D721Med (cell line): ENCODE data around the gene ACTRT3.

Experiments used
- DNase-seq: peaks from one replicate; pipeline ENCODE4 v3.0.0; 2011; ENCODE audit warnings: low spot score; ENCODE audit not compliant: insufficient read length
- FAIRE-seq: peaks from 2 replicates; lab custom pipeline; 2011; peaks lifted over from hg19 to GRCh38; lab: Jason Lieb, UNC
- TF ChIP-seq, protein P1 (sequence below): IDR thresholded peaks from 2 replicates; pipeline ENCODE4 v1.5.1; 2012; ENCODE audit warnings: mild to moderate bottlenecking, control low read depth; ENCODE audit not compliant: insufficient read depth; ENCODE audit errors: missing control alignments

The ACTRT3 gene

DNA sequence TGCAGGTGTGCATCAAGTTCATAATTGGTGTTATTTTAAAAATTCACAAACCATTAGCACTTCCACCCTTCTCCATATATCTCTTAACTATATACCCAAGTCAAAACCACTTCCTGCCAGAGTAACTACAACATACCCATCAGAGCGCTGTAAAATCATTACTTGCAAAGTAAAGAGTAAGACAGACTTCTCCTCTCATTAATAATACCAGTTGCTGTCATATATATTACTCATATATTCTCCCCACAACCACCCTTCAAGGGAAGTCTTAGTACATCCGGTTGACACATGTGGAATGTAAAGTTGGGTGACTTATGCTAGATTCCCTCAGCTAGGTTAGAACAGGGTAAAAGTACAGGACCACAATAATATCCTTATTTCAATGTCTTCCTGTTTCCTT lies 10.1 kb downstream of the ACTRT3 start:
- FAIRE-seq (no peak), DNase-seq (no peak)
- TF ChIP-seq, protein P1, sequence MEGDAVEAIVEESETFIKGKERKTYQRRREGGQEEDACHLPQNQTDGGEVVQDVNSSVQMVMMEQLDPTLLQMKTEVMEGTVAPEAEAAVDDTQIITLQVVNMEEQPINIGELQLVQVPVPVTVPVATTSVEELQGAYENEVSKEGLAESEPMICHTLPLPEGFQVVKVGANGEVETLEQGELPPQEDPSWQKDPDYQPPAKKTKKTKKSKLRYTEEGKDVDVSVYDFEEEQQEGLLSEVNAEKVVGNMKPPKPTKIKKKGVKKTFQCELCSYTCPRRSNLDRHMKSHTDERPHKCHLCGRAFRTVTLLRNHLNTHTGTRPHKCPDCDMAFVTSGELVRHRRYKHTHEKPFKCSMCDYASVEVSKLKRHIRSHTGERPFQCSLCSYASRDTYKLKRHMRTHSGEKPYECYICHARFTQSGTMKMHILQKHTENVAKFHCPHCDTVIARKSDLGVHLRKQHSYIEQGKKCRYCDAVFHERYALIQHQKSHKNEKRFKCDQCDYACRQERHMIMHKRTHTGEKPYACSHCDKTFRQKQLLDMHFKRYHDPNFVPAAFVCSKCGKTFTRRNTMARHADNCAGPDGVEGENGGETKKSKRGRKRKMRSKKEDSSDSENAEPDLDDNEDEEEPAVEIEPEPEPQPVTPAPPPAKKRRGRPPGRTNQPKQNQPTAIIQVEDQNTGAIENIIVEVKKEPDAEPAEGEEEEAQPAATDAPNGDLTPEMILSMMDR, result no peak

DNA sequence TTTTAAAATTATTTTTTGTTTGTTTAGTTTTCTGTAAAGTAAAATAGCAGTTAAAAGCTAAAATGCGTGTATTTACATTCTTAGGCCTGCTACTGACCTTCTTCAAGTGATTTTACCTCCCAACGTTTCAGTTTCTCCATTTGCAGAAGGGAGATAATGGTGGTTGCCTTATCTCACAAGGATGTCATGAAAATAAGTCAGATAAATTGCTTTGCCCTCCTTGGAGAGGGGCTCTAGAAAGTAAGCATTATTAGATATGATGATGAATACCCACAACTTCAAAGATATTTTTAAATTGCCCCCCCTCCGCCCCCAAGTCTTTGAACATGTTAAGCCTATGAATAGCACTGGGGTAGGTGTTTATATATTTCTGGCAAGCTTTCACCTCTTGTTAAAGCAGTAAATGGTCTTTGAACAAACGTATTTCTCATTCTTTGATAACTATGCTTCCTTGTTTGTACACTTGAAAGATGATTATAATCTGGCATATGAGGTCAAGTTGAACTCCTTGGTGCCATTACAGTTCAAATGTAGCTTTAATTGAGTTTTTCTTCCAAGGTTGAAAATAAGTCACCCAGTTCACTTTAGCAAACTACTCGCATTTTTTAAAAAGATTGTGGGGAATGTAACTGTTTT lies 10.9 kb downstream of the ACTRT3 start:
- no peak for FAIRE-seq
- no peak for DNase-seq
- TF ChIP-seq, protein P1, result no peak

DNA sequence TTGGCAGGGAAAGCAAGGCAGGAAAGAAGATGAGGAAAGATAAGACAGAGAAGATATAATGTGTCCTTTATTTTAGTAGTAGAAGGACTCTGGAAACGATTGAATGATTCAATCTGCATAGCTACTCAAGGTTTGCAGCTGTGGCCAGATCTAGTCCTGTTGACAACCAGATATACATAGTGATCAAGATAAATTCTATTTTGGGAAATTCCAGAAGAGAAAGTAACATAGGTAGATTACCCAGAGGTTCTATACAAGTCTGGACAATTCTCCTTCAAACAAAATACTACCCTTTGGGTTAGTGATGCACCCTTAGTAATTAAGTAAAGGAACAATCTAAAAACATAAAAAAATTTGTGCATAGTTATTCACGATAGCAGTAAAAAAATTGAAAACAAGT lies 13.9 kb downstream of the ACTRT3 start:
- DNase-seq (no peak), FAIRE-seq (no peak)
- TF ChIP-seq, protein P1, result no peak

DNA sequence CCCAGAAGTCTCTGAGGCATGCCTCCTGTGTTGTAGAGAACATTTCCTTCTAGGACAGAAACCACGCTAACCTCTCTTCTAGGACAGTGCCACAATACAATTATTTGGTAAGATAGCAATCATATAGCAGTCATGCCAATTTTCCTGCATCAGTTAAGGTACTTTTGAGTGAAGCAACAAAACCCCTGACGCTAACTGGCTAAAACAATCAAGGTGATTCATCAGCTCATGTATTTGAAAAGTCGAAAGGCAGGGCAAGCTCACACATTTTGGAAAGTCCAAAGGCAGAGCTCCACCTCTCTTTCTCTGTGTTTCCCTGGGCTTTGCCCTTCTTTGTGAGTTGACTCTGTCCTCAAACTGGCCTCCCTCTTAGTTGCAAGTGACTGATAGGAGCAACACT lies 14.7 kb downstream of the ACTRT3 start:
- DNase-seq, result no peak
- TF ChIP-seq, protein P1, result no peak
- FAIRE-seq, result no peak

DNA sequence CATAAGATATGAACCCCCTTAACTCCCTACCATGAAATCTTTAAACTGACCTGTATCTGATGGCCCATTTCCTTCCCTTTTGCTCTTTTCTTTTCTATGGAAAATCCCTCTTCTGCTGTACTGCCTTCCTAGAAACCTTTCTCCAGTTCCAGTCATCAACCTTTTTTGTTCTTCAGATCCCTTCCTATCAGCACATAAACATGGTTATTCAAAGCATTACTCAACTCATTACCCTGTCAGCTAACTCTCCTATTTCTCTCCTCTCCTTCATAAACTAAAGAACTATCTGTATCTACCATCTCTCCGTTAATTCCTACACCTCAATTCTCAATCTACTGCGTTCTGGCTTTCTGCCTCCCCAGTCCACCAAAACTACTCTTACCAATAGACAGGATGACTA lies 17.5 kb downstream of the ACTRT3 start:
- no peak for DNase-seq
- TF ChIP-seq, protein P1, result no peak
- no peak for FAIRE-seq

DNA sequence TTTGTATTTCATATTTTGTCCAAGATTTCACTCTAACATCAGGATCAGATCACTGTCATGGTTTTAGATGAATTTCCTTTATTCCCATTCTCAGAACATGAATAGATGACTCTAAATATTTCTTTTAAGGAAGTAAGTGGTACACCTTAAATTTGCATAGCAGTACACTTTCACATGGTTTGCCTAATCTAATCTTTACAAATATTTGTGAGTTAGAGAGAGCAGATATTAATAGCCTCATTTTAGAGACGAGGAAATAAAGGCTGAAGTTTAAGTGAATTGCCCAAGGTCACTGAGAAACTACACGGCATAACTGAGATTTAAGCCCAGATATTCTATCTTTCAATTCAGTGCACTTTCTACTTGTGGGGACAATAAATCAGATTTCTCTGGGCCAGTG lies 18.7 kb downstream of the ACTRT3 start:
- DNase-seq, result no peak
- FAIRE-seq, result no peak
- TF ChIP-seq, protein P1, result no peak

DNA sequence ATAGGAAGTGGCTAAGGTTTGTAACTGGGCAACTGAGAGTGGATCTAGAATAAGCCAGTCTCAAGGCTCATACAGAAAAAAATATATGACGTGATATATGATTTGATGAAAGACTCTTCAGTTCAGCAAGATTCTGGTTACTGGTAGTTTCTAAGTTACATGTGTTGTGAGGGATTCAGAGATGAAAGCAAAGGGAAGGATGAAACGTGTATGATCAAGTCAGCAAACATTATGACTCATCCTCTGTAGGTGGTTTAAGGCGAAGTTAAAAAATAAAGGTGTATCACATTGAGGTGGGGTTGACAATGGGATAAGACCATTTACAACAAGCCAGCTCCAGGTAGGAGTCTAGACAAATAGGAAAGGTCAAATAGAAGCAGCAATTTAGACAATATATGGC lies 20.7 kb downstream of the ACTRT3 start:
- TF ChIP-seq, protein P1, result no peak
- DNase-seq, result no peak

More for the DNA sequence above, 20.7 kb downstream of the ACTRT3 start:
- FAIRE-seq, result no peak
